GM19455 (cell line): ENCODE data around the gene UBE2K.
"Not testable (repeated sequence)": the region's sequence is repeated elsewhere in the genome, so short reads cannot be mapped to it uniquely, and the experiment has no call there.

Experiments
- ATAC-seq: cut with Tn5 transposase; IDR thresholded peaks from one replicate; pipeline ENCODE4 v1.9.1; 2021; ENCODE audit not compliant: unreplicated experiment

Gene UBE2K

GRCh38 chr4:39792529-39792928 lies 94.6 kb downstream of the UBE2K start:
- ATAC-seq: no peak

DNA sequence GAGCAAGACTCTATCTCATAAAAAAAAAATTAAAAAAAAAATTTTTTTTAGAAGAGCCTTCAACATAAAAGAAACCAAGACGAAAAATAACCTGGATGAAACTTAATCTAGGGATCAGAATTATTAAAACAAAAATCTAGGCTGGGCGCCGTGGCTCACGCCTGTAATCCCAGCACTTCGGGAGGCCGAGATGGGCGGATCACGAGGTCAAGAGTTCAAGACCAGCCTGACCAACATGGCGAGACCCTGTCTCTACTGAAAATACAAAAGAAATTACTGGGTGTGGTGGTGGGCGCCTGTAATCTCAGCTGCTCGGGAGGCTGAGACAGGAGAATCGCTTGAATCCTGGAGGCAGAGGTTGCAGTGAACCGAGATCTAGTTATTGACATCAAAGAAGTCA lies 95.0 kb downstream of the UBE2K start:
- not testable (repeated sequence) for ATAC-seq

DNA sequence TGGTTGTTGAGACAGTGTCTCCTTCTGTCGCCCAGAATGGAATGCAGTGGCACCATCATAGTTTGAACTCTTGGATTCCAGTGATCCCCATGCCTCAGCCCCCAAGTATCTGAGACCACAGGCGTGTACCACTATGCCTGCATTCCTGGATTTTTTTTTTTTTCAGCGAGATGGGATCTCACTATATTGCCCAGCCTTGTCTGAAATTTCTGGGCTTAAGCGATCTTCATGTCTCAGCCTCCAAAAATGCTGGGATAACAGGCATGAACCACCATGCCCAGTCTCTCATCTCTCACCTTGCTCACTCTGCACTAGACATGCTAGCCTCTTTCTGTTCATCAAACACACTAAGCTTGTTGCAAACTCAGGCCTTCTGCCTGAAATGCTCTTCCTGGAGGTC lies 104.1 kb downstream of the UBE2K start:
- ATAC-seq: no peak

- no peak for ATAC-seq
Observed at GRCh38 chr4:39808231-39808749, 110.4 kb downstream of the UBE2K start.

DNA sequence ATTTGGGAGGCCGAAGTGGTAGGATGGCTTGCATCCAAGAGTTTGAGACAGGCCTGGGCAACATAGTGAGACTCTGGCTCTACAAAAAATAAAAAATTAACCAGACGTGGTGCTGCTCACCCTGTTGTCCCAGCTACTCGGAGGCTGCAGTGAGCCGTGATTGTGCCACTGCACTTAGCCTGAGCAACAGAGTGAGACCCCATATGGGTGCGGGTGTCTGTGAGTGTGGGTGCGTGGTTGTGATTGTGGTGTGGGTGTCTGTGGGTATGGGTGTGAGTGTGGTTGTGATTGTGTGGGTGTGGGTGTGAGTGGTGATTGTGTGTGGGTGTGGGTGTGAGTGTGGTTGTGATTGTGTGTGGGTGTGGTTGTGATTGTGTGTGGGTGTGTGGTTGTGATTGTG lies 114.6 kb downstream of the UBE2K start:
- ATAC-seq: no peak

DNA sequence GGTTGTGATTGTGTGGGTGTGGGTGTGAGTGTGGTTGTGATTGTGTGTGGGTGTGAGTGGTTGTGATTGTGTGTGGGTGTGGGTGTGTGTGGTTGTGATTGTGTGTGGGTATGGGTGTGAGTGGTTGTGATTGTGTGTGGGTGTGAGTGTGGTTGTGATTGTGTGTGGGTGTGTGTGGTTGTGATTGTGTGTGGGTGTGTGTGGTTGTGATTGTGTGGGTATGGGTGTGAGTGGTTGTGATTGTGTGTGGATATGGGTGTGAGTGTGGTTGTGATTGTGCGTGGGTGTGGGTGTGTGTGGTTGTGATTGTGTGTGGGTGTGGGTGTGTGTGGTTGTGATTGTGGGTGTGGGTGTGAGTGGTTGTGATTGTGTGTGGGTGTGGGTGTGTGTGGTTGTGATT lies 115.1 kb downstream of the UBE2K start:
- not testable (repeated sequence) for ATAC-seq

- ATAC-seq: not testable (repeated sequence)
Observed at GRCh38 chr4:39813761-39814160, 115.8 kb downstream of the UBE2K start.

DNA sequence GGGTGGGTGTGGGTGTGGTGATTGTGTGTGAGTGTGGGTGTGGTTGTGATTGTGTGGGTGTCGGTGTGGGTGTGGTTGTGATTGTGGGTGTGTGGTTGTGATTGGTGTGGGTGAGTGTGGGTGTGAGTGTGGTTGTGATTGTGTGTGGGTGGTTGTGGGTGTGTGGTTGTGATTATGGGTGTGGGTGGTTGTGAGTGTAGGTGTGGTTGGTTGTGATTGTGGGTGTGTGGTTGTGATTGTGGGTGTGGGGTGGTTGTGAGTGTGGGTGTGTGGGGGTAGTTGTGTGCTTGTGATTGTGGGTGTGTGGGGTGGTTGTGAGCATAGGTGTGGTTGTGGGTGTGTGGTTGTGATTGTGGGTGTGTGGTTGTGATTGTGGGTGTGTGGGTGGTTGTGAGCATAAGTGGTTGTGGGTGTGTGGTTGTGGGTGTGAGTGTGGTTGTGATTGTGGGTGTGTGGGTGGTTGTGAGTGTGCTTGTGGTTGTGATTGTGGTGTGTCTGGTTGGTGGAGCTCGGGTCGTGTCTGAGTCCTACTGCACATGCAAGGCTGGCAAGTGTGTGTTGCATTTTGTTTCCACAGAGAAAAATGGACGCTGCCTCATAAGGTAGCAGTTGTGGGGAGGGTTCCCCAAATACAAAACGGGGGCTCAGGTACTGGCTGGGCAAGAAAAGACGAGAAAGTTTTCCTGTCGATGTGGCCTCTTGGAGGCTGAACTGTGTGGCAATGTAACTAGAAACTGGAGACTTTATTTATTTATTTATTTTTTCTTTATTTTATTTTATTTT lies 116.7 kb downstream of the UBE2K start:
- no peak for ATAC-seq

- no peak for ATAC-seq
Observed at GRCh38 chr4:39818646-39819045, 120.7 kb downstream of the UBE2K start.

- no peak for ATAC-seq
Observed at GRCh38 chr4:39820186-39820585, 122.2 kb downstream of the UBE2K start.

- ATAC-seq: no peak
Observed at GRCh38 chr4:39821951-39822350, 124.0 kb downstream of the UBE2K start.

GRCh38 chr4:39822662-39823061 lies 124.7 kb downstream of the UBE2K start:
- ATAC-seq: no peak

- ATAC-seq: no peak
Observed at GRCh38 chr4:39823191-39823590, 125.3 kb downstream of the UBE2K start.

DNA sequence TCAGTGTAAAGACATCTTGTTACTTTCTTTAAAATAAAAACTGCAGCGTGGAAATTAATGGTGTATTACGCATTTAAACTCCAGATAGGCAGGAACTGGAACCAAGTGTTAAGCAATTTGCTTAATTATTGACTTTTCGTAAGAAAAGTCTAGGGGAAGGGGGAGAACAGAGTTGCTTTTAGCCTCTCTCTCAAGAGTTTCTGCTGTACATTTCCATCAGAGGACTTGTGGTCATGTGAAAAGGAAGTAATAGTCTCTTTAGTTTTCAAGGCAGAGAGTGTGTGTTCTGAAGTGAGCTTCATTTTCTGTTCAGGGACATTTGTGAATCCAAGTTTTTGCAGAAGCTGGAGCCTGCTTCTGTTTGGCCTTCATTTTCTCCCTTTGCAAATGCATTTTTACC lies 127.2 kb downstream of the UBE2K start:
- ATAC-seq: no peak

DNA sequence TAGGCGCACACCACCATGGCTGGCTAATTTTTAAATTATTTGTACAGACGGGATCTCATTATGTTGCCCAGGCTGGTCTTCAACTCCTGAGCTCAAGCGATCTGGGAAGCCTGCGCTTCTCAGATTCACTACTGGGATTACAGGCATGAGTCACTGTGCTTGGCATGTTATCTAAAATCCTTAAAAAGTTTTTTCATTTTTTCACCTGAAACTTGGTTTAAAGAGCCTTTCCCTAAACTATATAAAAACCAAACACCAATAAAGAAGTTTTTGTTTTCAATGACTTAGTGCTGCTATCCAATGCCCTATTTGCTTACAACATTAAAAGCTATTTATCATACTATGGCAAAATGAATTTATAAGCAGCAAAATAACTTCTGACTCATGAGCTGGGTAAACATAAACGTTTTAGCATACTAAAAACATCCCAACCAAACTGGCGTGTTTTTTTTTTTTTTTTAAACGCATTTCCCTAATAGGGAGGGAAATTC lies 127.8 kb downstream of the UBE2K start:
- no peak for ATAC-seq
